Activated naive CD4-positive, alpha-beta T cell (primary cell): ENCODE data around the gene CTNNBL1.

Experiments
- DNase-seq, 4 experiments: peaks; one replicate each; lab custom pipeline; 2025; lab: John Stamatoyannopoulos, UW

The CTNNBL1 gene

DNA sequence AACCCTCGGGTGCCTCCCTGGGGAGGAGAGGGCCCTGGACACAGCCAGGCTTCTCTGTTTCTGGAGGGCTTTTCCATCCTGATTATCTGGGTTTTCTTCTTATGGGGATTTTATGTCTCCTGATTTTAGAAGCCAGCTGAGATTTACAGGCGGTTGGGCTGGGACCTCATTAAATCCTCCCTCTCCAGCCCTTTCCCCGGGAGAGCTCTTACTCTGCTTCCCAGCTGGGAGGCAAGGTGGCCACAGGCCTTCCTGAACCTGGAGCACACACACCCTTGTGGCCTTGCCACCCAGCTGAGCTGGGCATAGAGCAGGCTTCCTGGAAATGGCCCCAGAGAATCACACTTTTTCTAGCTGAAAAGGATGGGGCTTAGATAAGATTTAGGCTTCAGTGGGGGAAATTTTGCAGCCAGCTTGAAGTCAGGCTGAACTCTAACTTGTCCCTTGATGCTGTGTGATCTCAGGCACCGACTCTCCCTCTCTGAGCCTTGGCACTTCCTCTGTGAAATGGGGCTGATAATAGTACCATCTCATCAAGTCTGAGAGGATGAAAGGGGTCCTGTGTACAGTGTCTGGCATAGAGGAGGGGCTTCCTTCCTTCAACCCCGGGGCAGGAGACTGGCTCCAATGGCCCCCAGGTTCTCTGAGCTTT is 225.7 kb downstream of the CTNNBL1 start:
- DNase-seq = no peak

DNA sequence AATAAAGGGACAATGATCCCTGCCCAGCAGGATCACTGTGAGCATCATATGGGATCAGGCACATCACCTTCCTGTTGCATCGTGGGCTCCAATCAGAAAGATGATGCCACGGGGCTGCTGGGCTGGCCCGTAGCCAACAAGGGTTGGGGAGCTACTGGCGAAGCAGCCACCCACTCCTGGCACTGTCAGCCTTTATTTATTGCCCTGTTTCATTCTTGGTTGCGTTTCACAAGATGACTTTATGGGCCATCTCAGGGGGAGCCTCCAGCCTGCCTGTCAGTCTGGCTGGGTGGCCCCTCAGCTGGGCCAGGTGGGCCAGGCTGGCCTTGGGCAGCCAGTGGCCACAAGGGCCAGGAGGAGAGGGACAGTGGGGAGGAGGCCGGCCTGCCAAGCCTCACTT is 226.4 kb downstream of the CTNNBL1 start:
- no peak for DNase-seq

DNA sequence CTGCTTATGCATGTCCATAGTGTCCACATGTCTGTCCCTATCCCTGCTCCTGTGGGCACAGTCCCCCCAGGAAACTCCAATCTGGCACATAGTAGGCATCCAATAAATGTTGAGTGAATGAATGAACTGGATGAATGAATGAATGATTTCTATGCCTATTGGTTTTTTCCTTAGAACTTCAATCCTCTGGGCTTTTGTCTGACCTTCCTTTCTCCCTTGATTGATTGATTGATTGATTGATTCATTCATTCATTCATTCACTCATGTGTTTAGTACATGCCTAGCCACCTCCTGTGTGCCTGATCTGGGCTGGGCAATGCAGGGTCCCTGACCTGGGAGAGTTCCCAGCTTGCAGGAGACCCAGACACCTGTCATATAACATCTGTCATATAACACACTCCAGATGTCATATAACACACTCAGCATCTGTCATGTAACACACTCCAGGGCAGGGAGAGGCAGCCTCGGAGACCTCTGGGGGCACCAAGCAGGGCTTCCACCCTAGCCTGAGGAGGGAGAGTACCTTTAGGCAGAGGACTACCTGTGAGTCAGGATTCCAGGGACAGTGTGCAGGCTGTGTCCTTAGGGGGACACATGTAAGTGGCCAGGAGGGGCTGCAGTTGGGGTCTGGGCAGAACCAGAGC is 227.0 kb downstream of the CTNNBL1 start:
- no peak for DNase-seq

GRCh38 chr20:37921341-37921929 is 227.6 kb downstream of the CTNNBL1 start:
- no peak for DNase-seq
